Head of caudate nucleus (tissue), 42 donors: ENCODE data around the gene COBL.

Experiments used
- DNase-seq, 42 donors: peaks; one replicate each; pipeline versions ENCODE4 v3.0.0 to v3.0.0-alpha.2; 2020 to 2021; ENCODE audit warnings: mixed read lengths in 7 of 42
- intact Hi-C: fragments of 100-400 bp; cut with DNase I; formaldehyde crosslinking; loops from one replicate; pipeline ENCODE4 v1.15.0; 2022

The COBL gene

GRCh38 chr7:51316666-51317581 lies at the start of gene COBL:
TSS of gene COBL (minus strand) at chr7:51316809. CDS start at chr7:51316633, 176 bp downstream.
- DNase-seq: peak in 27 of 42 donors; percentile 39 to 79 (median 59)
- intact Hi-C loops: loop anchor here (5.0 to 10.0 kb wide), 3 partner anchors 35 to 132 kb away; no protein-coding TSS in a partner anchor

GRCh38 chr7:51366172-51366728 lies 49.6 kb upstream of the COBL start:
- no peak for DNase-seq
- intact Hi-C loops: loop anchor here (2.0 to 10.0 kb wide), 2 partner anchors 203 to 901 kb away; no protein-coding TSS in a partner anchor

- DNase-seq: peak in 1 of 42 donors; percentile 13
- intact Hi-C loops: loop anchor here (5.0 kb wide), 1 partner anchor 111 kb away; no protein-coding TSS in a partner anchor
These were observed 41.2 kb upstream of the COBL start for GRCh38 chr7:51357821-51358220.

GRCh38 chr7:51356849-51357516 lies 40.4 kb upstream of the COBL start:
- peak in 6 of 42 donors; percentile 16 to 41 (median 25) for DNase-seq
- intact Hi-C loops: loop anchor here (5.0 kb wide), 1 partner anchor 110 kb away; no protein-coding TSS in a partner anchor

- no peak for DNase-seq
- intact Hi-C loops: loop anchor here (5.0 kb wide), 2 partner anchors 38 to 108 kb away; partner anchors contain the start of gene COBL
These were observed 38.3 kb upstream of the COBL start for GRCh38 chr7:51354897-51355296.

- intact Hi-C loops: loop anchor here (5.0 kb wide), 1 partner anchor 37 kb away; the partner anchor contains the start of gene COBL
- DNase-seq: no peak
These were observed 37.8 kb upstream of the COBL start for GRCh38 chr7:51354434-51354833.

- intact Hi-C loops: loop anchor here (5.0 kb wide), 1 partner anchor 35 kb away; the partner anchor contains the start of gene COBL
- peak in 1 of 42 donors; percentile 14 for DNase-seq
These were observed 35.8 kb upstream of the COBL start for GRCh38 chr7:51352174-51353100.

- intact Hi-C loops: loop anchor here (5.0 kb wide), 1 partner anchor 34 kb away; the partner anchor contains the start of gene COBL
- DNase-seq: no peak
These were observed 35.1 kb upstream of the COBL start for GRCh38 chr7:51351661-51352060.

GRCh38 chr7:51350546-51350896 lies 33.9 kb upstream of the COBL start:
- intact Hi-C loops: loop anchor here (5.0 kb wide), 1 partner anchor 33 kb away; the partner anchor contains the start of gene COBL
- DNase-seq: no peak

- no peak for DNase-seq
- intact Hi-C loops: loop anchor here (5.0 kb wide), 1 partner anchor 33 kb away; the partner anchor contains the start of gene COBL
These were observed 33.4 kb upstream of the COBL start for GRCh38 chr7:51349820-51350545.

- intact Hi-C loops: no loop called here
- DNase-seq: no peak
These were observed 29.5 kb upstream of the COBL start for GRCh38 chr7:51346126-51346525.

GRCh38 chr7:51344406-51345138 lies 28.0 kb upstream of the COBL start:
- intact Hi-C loops: no loop called here
- DNase-seq: no peak

- intact Hi-C loops: no loop called here
- no peak for DNase-seq
These were observed 24.3 kb upstream of the COBL start for GRCh38 chr7:51340936-51341335.

GRCh38 chr7:51340029-51340838 lies 23.6 kb upstream of the COBL start:
- DNase-seq: no peak
- intact Hi-C loops: no loop called here

- intact Hi-C loops: no loop called here
- no peak for DNase-seq
These were observed 18.4 kb upstream of the COBL start for GRCh38 chr7:51335057-51335456.

- intact Hi-C loops: no loop called here
- DNase-seq: no peak
These were observed 13.2 kb upstream of the COBL start for GRCh38 chr7:51329696-51330263.
